WTC11 (cell line): ENCODE measurements around the gene BBS1.

Experiments
- NR1H2 ChIP-seq: sonication (generic); formaldehyde crosslinking; IDR thresholded peaks from 2 replicates; pipeline ENCODE4 v1.9.0; 2021; ENCODE audit warnings: mild to moderate bottlenecking, moderate library complexity, missing genetic modification reagents
- NR3C1 ChIP-seq: sonication (generic); formaldehyde crosslinking; conservative IDR thresholded peaks from 2 replicates; pipeline ENCODE4 v1.8.1; 2023; ENCODE audit warnings: low read depth, mild to moderate bottlenecking, missing genetic modification reagents

DNA sequence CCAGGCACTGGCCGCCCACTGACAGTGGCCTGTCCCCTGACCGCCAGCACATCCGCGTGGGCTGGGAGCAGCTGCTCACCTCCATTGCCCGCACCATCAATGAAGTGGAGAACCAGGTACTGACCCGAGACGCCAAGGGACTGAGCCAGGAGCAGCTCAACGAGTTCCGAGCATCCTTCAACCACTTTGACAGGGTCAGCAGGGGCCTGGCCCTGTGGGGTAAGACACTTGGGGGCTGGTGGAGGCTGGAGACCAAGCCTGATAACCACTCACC lies 51.5 kb downstream of the BBS1 start:
- TF ChIP-seq NR1H2 (CRISPR knock-in tag): no peak
- TF ChIP-seq NR3C1: no peak
